Kidney capillary endothelial cell (primary cell): ENCODE measurements around the gene PSMC4.
A peak's percentile ranks its signal among the peaks of the same experiment; 100 is the strongest.

Source experiments
- DNase-seq: peaks from one replicate; pipeline ENCODE4 v3.0.0-alpha.2; 2018; ENCODE audit warnings: low spot score

The PSMC4 gene

DNA sequence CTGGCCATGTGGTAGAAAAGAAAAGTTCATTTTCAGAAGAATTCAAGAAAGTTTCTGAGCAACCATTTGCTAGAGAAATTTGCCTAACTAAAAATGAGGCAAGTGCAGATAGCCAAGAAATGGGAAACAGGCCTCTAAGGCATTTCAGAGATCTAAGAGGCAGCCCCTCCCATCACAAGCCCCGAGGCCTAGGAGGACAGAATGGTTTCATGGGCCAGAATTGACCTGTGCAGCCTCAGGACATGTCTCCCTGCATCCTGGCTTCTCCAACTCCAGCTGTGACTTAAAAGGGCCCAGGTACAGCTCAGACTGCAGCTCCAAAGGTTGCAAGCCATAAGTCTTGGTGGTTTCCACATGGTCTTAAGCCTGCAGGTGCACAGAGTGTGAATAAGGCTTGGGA is 22.6 kb downstream of the PSMC4 start:
- no peak for DNase-seq

DNA sequence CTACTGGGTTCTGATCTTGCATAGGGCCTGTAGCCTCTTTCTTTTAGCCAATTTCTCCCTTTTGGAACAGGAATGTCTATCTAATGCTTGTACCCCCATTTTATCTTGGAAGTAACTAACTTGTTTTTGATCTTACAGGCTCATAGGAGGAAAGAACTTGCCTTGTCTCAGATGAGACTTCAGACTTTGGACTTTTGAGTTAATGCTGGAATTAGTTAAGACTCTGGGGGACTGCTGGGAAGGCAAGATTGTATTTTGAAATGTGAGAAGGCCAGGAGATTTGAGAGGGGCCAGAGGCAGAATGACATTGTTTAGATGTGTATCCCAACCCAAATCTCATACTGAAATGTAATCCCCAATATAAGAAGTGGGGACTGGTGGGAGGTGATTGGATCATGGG is 23.4 kb downstream of the PSMC4 start:
- no peak for DNase-seq

DNA sequence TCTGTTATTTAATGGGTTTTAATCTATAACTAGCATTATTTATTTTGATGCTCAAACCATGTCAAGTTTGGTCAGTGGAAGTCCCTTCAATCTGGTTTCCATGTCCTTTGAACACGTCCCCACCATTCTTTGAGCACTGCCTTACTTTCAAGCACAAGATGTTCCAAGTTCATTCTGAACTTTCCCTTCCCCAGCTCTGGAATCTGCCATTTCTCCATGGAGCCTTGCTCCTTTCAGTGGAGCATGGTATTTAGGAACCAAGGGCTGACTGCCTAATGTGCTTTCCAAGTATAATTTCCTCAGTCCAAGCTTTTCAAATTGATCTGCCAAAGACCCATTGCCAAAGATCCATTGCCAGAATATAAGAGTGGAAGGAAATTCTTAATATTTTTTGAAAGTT is 24.8 kb downstream of the PSMC4 start:
- DNase-seq: no peak

- peak; percentile 43 for DNase-seq
Observed at GRCh38 chr19:39996218-39996810, 25.3 kb downstream of the PSMC4 start.

- peak; percentile 89 for DNase-seq
Observed at GRCh38 chr19:39996811-39997637, 26.1 kb downstream of the PSMC4 start, which contains the start of gene ZNF546. TSS of gene ZNF546 (plus strand) at chr19:39997060. CDS start at chr19:39998327, 1,267 bp downstream.

DNA sequence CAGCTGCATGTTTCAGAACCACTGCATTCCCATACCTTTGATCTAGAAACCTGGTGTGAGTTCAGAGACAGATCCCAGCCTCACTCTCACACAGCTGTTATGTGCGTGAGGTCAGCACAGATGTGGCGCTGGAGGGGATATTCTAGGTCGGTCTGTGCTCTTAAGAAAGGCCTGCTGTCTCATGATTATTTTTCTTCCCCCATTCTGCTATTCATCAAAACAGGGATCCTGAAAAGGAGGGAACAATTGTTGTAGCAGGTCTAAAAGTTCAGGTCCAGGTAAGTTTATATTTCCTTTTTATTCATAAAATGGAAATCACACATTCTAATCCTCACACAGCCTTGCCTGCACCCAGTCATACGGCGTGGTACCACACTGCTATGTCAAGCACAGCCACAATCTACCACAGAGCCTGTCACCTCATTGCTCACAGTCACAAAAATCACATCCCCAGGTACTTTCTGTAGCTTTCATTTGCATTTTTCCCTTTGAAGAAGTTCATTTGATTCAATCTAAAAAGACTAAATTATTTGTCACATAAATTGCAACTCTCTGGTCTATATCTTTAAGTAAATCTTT is 26.8 kb downstream of the PSMC4 start:
- no peak for DNase-seq

- DNase-seq: no peak
Observed at GRCh38 chr19:39998501-39998900, 27.5 kb downstream of the PSMC4 start.

GRCh38 chr19:40005691-40006272 is 34.8 kb downstream of the PSMC4 start:
- DNase-seq: no peak

- DNase-seq: no peak
Observed at GRCh38 chr19:40006273-40006691, 35.3 kb downstream of the PSMC4 start.

GRCh38 chr19:40009674-40010073 is 38.7 kb downstream of the PSMC4 start:
- no peak for DNase-seq

DNA sequence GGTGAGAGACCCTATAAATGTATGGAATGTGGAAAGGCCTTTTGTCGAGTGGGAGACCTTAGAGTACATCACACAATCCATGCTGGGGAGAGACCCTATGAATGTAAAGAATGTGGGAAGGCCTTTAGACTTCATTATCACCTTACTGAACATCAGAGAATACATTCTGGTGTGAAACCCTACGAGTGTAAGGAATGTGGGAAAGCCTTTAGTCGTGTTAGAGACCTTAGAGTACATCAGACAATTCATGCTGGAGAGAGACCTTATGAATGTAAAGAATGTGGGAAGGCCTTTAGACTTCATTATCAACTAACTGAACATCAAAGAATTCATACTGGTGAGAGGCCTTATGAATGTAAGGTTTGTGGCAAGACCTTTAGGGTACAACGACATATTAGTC is 43.0 kb downstream of the PSMC4 start:
- DNase-seq: no peak

- DNase-seq: no peak
Observed at GRCh38 chr19:40023969-40024368, 53.0 kb downstream of the PSMC4 start.

GRCh38 chr19:40025938-40026596 is 55.1 kb downstream of the PSMC4 start:
- no peak for DNase-seq

DNA sequence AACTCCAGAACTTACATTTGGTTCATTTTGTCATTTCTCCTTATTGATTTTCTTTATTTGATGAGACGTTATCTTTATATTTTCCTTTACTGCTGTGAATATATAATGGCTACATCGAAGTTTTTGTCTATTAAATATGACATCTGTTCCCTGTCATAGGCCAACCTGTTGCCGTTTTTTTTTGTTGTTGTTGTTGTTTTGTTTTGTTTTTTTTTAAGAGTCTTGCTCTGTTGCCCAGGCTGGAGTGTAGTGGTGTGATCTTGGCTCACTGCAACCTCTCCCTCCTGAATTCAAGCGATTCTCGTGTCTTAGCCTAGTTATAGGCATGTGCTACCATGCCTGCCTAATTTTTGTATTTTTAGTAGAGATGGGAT is 55.6 kb downstream of the PSMC4 start:
- no peak for DNase-seq
